ENCODE measurements around the gene ALDH7A1.

The ALDH7A1 gene

GRCh38 chr5:126509339-126509738, 85.7 kb downstream of the ALDH7A1 start:
- DNase-seq: no peak

- DNase-seq: peak in 1 of 56 donors; percentile 36
Measured at GRCh38 chr5:126508962-126509279, 86.1 kb downstream of the ALDH7A1 start.

- no peak for DNase-seq
Measured at GRCh38 chr5:126508251-126508961, 86.6 kb downstream of the ALDH7A1 start.

GRCh38 chr5:126506079-126506478, 88.9 kb downstream of the ALDH7A1 start:
- DNase-seq: no peak

GRCh38 chr5:126503602-126504104, 91.4 kb downstream of the ALDH7A1 start:
- peak in 10 of 56 donors; percentile 5 to 41 (median 19) for DNase-seq

- no peak for DNase-seq
Measured at GRCh38 chr5:126501448-126501847, 93.6 kb downstream of the ALDH7A1 start.

GRCh38 chr5:126499853-126500342, 95.1 kb downstream of the ALDH7A1 start:
- no peak for DNase-seq

- no peak for DNase-seq
Measured at GRCh38 chr5:126499278-126499677, 95.7 kb downstream of the ALDH7A1 start.

GRCh38 chr5:126497506-126497905, 97.5 kb downstream of the ALDH7A1 start:
- no peak for DNase-seq

GRCh38 chr5:126494393-126494792, 100.6 kb downstream of the ALDH7A1 start:
- DNase-seq: no peak

GRCh38 chr5:126492939-126493338, 102.1 kb downstream of the ALDH7A1 start:
- peak in 1 of 56 donors; percentile 9 for DNase-seq

GRCh38 chr5:126490167-126490940, 104.7 kb downstream of the ALDH7A1 start:
- DNase-seq: peak in 23 of 56 donors; percentile 5 to 55 (median 22)

GRCh38 chr5:126488443-126489065, 106.5 kb downstream of the ALDH7A1 start:
- no peak for DNase-seq

- no peak for DNase-seq
Measured at GRCh38 chr5:126487596-126487995, 107.4 kb downstream of the ALDH7A1 start.

GRCh38 chr5:126486332-126486731, 108.7 kb downstream of the ALDH7A1 start:
- peak in 7 of 56 donors; percentile 11 to 52 (median 26) for DNase-seq

GRCh38 chr5:126484253-126484652, 110.8 kb downstream of the ALDH7A1 start:
- peak in 2 of 56 donors; percentile 13 to 18 for DNase-seq

GRCh38 chr5:126483156-126483555, 111.9 kb downstream of the ALDH7A1 start:
- no peak for DNase-seq

- no peak for DNase-seq
Measured at GRCh38 chr5:126482591-126482990, 112.4 kb downstream of the ALDH7A1 start.

GRCh38 chr5:126481243-126481642, 113.8 kb downstream of the ALDH7A1 start:
- no peak for DNase-seq
